H1 (cell line): ENCODE data around the gene MIF4GD. TPM values are rescaled to one million over a fixed set of nuclear protein-coding genes. Genes with fewer than 3 reads are reported as not detected.

ENCODE experiments used
- CTCF ChIA-PET: fragments of 300-600 bp; sonication (Branson Sonifier 250); formaldehyde crosslinking; loops from one replicate; lab custom pipeline; 2021; ENCODE audit not compliant: partially characterized antibody; lab: Charles Lee
- POLR2A ChIA-PET: fragments of 300-600 bp; sonication (Branson Sonifier 250); formaldehyde crosslinking; loops from one replicate; lab custom pipeline; 2021; ENCODE audit warnings: inconsistent platforms; ENCODE audit not compliant: partially characterized antibody; lab: Charles Lee
- DNase-seq, 2 experiments: peaks; one replicate each; pipeline versions ENCODE4 v3.0.0 to v3.0.0-alpha.2; 2010 to 2022; ENCODE audit warnings: low spot score in 2 of 2, low read depth in 1 of 2, mixed read lengths in 1 of 2
- FAIRE-seq: peaks from 2 replicates; lab custom pipeline; 2011; peaks lifted over from hg19 to GRCh38; lab: Jason Lieb, UNC
- H2AFZ ChIP-seq: 2 replicates; pipeline ENCODE4 v1.8.1; 2012; ENCODE audit warnings: low read length, inconsistent platforms
- H2AK5ac ChIP-seq: 2 replicates; pipeline ENCODE4 v1.6.1; 2013; ENCODE audit warnings: low read depth, low read length
- H2BK120ac ChIP-seq: replicated peaks from 2 replicates; pipeline ENCODE3; 2013; ENCODE audit warnings: low read depth, low read length, inconsistent platforms
- H2BK12ac ChIP-seq: 2 replicates; pipeline ENCODE4 v1.6.1; 2013; ENCODE audit warnings: low read depth, low read length
- H2BK15ac ChIP-seq: 2 replicates; pipeline ENCODE4 v1.6.1; 2013; ENCODE audit warnings: low read length
- H2BK20ac ChIP-seq: 2 replicates; pipeline ENCODE4 v1.6.1; 2013; ENCODE audit warnings: low read length
- H2BK5ac ChIP-seq: 2 replicates; pipeline ENCODE4 v1.6.1; 2013; ENCODE audit warnings: low read depth, low read length
- H3K14ac ChIP-seq: 2 replicates; pipeline ENCODE4 v1.6.1; 2013; ENCODE audit warnings: inconsistent platforms; ENCODE audit not compliant: insufficient read length
- H3K18ac ChIP-seq: 2 replicates; pipeline ENCODE4 v1.6.1; 2013; ENCODE audit warnings: low read length; ENCODE audit errors: extremely low read depth
- H3K23ac ChIP-seq: 2 replicates; pipeline ENCODE4 v1.6.1; 2013; ENCODE audit warnings: inconsistent platforms; ENCODE audit not compliant: insufficient read length
- H3K23me2 ChIP-seq: 2 replicates; pipeline ENCODE4 v1.6.1; 2013; ENCODE audit warnings: low read depth, low read length
- H3K27ac ChIP-seq: 2 replicates; pipeline ENCODE4 v1.6.1; 2011; ENCODE audit warnings: low read depth, low read length, inconsistent platforms
- H3K27me3 ChIP-seq, 4 experiments: replicated peaks in 1 of 4; 1 replicate in 1 of 4; 2 replicates in 3 of 4; pipeline versions ENCODE4 v1.6.1 to v1.8.1; 2011 to 2013; ENCODE audit warnings: low read length in 3 of 4, mild to moderate bottlenecking in 3 of 4, inconsistent platforms in 2 of 4, mixed read lengths in 2 of 4, moderate library complexity in 1 of 4; ENCODE audit not compliant: control insufficient read depth in 3 of 4, insufficient read depth in 3 of 4; ENCODE audit errors: extremely low read depth in 1 of 4
- H3K36me3 ChIP-seq, 4 experiments: 2 replicates each; pipeline versions ENCODE4 v1.6.1 to v1.8.1; 2011 to 2013; ENCODE audit warnings: mild to moderate bottlenecking in 4 of 4, low read length in 3 of 4, moderate library complexity in 2 of 4, control low read depth in 1 of 4, inconsistent platforms in 1 of 4; ENCODE audit not compliant: insufficient read depth in 4 of 4, control insufficient read depth in 2 of 4
- H3K4ac ChIP-seq: replicated peaks from 2 replicates; pipeline ENCODE3; 2013; ENCODE audit warnings: low read length, low read depth, mixed read lengths, inconsistent platforms; ENCODE audit not compliant: insufficient read length
- H3K4me1 ChIP-seq, 4 experiments: replicated peaks in 1 of 4; 1 replicate in 1 of 4; 2 replicates in 3 of 4; pipeline versions ENCODE4 v1.6.1 to v1.8.1; 2011 to 2013; ENCODE audit warnings: low read length in 3 of 4, inconsistent platforms in 2 of 4, mixed read lengths in 1 of 4; ENCODE audit not compliant: insufficient read depth in 4 of 4, control insufficient read depth in 3 of 4
- H3K4me2 ChIP-seq, 2 experiments: 2 replicates each; pipeline versions ENCODE4 v1.6.1 to v1.8.1; 2011 to 2013; ENCODE audit warnings: low read depth in 2 of 2, low read length in 2 of 2, control low read depth in 1 of 2, inconsistent platforms in 1 of 2, mild to moderate bottlenecking in 1 of 2; ENCODE audit not compliant: insufficient read depth in 1 of 2
- H3K4me3 ChIP-seq, 4 experiments: fragments of 200-600, 300-600 bp in 1 of 4; sonication (generic), shearing (Covaris generic), sonication (Bioruptor Twin) in 1 of 4; 2 replicates each; pipeline versions ENCODE4 v1.5.1 to v1.8.1; 2011 to 2016; ENCODE audit warnings: low read length in 4 of 4, low read depth in 3 of 4, control low read depth in 2 of 4, inconsistent platforms in 2 of 4, mild to moderate bottlenecking in 2 of 4, mixed read lengths in 1 of 4, moderate library complexity in 1 of 4; ENCODE audit not compliant: insufficient read depth in 2 of 4; ENCODE audit errors: extremely low read depth in 1 of 4
- H3K56ac ChIP-seq: replicated peaks from 2 replicates; pipeline ENCODE3; 2013; ENCODE audit warnings: low read depth, mild to moderate bottlenecking, mixed read lengths, low read length, inconsistent platforms; ENCODE audit not compliant: insufficient read length
- H3K79me1 ChIP-seq: 2 replicates; pipeline ENCODE4 v1.6.1; 2013; ENCODE audit warnings: low read depth, low read length, control low read depth
- H3K79me2 ChIP-seq, 2 experiments: 2 replicates each; pipeline versions ENCODE4 v1.6.1 to v1.8.1; 2012 to 2013; ENCODE audit warnings: low read length in 2 of 2, mild to moderate bottlenecking in 2 of 2, inconsistent platforms in 1 of 2; ENCODE audit not compliant: insufficient read depth in 2 of 2, control insufficient read depth in 1 of 2
- H3K9ac ChIP-seq, 4 experiments: replicated peaks in 1 of 4; 1 replicate in 1 of 4; 2 replicates in 3 of 4; pipeline versions ENCODE4 v1.6.1 to v1.8.1; 2011 to 2013; ENCODE audit warnings: low read depth in 3 of 4, low read length in 3 of 4, control low read depth in 2 of 4, mild to moderate bottlenecking in 2 of 4, moderate library complexity in 2 of 4, inconsistent platforms in 1 of 4; ENCODE audit errors: extremely low read depth in 1 of 4
- H3K9me3 ChIP-seq, 2 experiments: 2 replicates each; pipeline versions ENCODE4 v1.6.1 to v1.8.1; 2012 to 2013; ENCODE audit warnings: mild to moderate bottlenecking in 2 of 2, moderate library complexity in 2 of 2, control low read depth in 1 of 2, inconsistent platforms in 1 of 2, low read depth in 1 of 2, low read length in 1 of 2, mixed read lengths in 1 of 2; ENCODE audit not compliant: insufficient read depth in 2 of 2
- H4K20me1 ChIP-seq, 2 experiments: replicated peaks in 1 of 2; 2 replicates each; pipeline versions ENCODE3 to v1.8.1; 2011 to 2013; ENCODE audit warnings: inconsistent platforms in 2 of 2, low read length in 2 of 2, mild to moderate bottlenecking in 1 of 2; ENCODE audit not compliant: insufficient read depth in 2 of 2, control insufficient read depth in 1 of 2
- H4K5ac ChIP-seq: 2 replicates; pipeline ENCODE4 v1.6.1; 2013; ENCODE audit warnings: low read length, low read depth, mixed read lengths, inconsistent platforms; ENCODE audit not compliant: insufficient read length
- H4K8ac ChIP-seq: 2 replicates; pipeline ENCODE4 v1.8.0; 2013; ENCODE audit warnings: mild to moderate bottlenecking, moderate library complexity, low read length, inconsistent platforms; ENCODE audit not compliant: insufficient read depth; ENCODE audit errors: extremely low read depth
- H4K91ac ChIP-seq: replicated peaks from 2 replicates; pipeline ENCODE3; 2013; ENCODE audit warnings: low read length, mixed read lengths, inconsistent platforms; ENCODE audit not compliant: insufficient read length
- MAX ChIP-seq: IDR thresholded peaks from 2 replicates; pipeline ENCODE4 v1.6.1; 2012; ENCODE audit warnings: inconsistent platforms
- POLR2AphosphoS5 ChIP-seq: IDR thresholded peaks from 2 replicates; pipeline ENCODE4 v1.6.1; 2011; ENCODE audit warnings: low read depth, low read length
- SRF ChIP-seq: IDR thresholded peaks from 2 replicates; pipeline ENCODE4 v1.6.1; 2011; ENCODE audit warnings: mild to moderate bottlenecking, low read depth, low read length, moderate library complexity
- WGBS, 2 experiments: shearing (Covaris generic) in 1 of 2; methylation state at CpG; one replicate each; pipeline versions ENCODE4 v1.1.6 to v1.1.7; 2013 to 2015; ENCODE audit warnings: low lambda C conversion rate in 2 of 2, mixed read lengths in 2 of 2, inconsistent platforms in 1 of 2, low coverage in 1 of 2, missing lambda C conversion rate in 1 of 2; ENCODE audit not compliant: insufficient replicate concordance in 2 of 2, insufficient coverage in 1 of 2, insufficient read length in 1 of 2; ENCODE audit errors: extremely low coverage in 1 of 2, missing lambda C conversion rate in 1 of 2; 5-methylcytosine and 5-hydroxymethylcytosine counted together
- polyA plus RNA-seq, 7 experiments: library from polyadenylated mRNA; depleted of rRNA in 3 of 7; stranded (reverse) in 5 of 7; unstranded in 2 of 7; fragments of >200 nt in 5 of 7; fragments of 200-250 nt in 2 of 7; gene quantifications; 1 replicate in 5 of 7; 2 replicates in 1 of 7; 4 replicates in 1 of 7; pipeline versions ENCODE4 v1.2.1 to v1.2.3, GENCODE V29; 2011 to 2013; ENCODE audit warnings: missing spikeins in 2 of 7, mixed read lengths in 2 of 7
- total RNA-seq: library from RNA; stranded (reverse); fragmentation: NEBNext Ultra II Directional; extraction: Animal tissue kit (Norgen Biotek cat#: 25700); gene quantifications from 2 replicates; pipeline ENCODE4 v1.2.1, GENCODE V29; 2021
- TF ChIP-seq, protein P1 (sequence below), 3 experiments: IDR thresholded peaks; 1 replicate in 2 of 3; 2 replicates in 1 of 3; pipeline versions ENCODE4 v1.5.1 to v1.6.1; 2011; ENCODE audit warnings: low read length in 3 of 3, mild to moderate bottlenecking in 3 of 3, inconsistent platforms in 2 of 3, low read depth in 1 of 3, moderate library complexity in 1 of 3; ENCODE audit not compliant: insufficient read depth in 1 of 3; ENCODE audit errors: control extremely low read depth in 1 of 3

Gene MIF4GD
- total and polyA plus RNA-seq, 2 of the 8 experiments (the other 6 are each of a cell fraction or from before 2014, with no cell fraction given) = 16.1 to 51.1 TPM

GRCh38 chr17:75267411-75268232 lies 3.4 kb downstream of the MIF4GD start:
- H3K4me1 ChIP-seq = peaks cover 0 to 9% (median 8%) of the 10 kb centered on the region in 4 experiments; a peak in 4 of 7 replicates
- no peaks in the 10 kb centered on the region for H3K27me3 ChIP-seq
- no peak overlapping the region for H3K27ac ChIP-seq
- H3K79me1 ChIP-seq = no peaks in the 10 kb centered on the region
- peak overlapping the region; percentile 18; the same call in 1 of the 2 replicates for H2BK5ac ChIP-seq
- no peak overlapping the region for H3K4me3 ChIP-seq
- H3K18ac ChIP-seq = no peak overlapping the region
- no peak overlapping the region for H3K23ac ChIP-seq
- H3K36me3 ChIP-seq = peaks cover 12 to 34% (median 25%) of the 10 kb centered on the region in 4 experiments
- peak overlapping the region in 1 of 4 experiments; percentile 30; a peak in 2 of 7 replicates for H3K9ac ChIP-seq
- peaks cover 15% of the 10 kb centered on the region for H3K23me2 ChIP-seq
- H2AK5ac ChIP-seq = 0 out of 2 replicates have a peak overlapping the region, but pooled peaks have one; percentile 1
- peaks cover 0 to 5% of the 10 kb centered on the region in 2 experiments; a peak in 2 of 4 replicates for H3K79me2 ChIP-seq
- WGBS, 2 experiments = 58% methylated on average over 14 of the region's 14 CpGs; no CpG with 5 or more reads in 1 of the 2 experiments
- no peak overlapping the region for H4K5ac ChIP-seq
- POLR2A ChIA-PET = interaction anchor here (0.6 to 6.7 kb wide), 18 partner anchors 11 to 486 kb away, joined by 3 to 53 read pairs (median 4); partner anchors contain the start of genes GRB2, JPT1, NUP85 and SLC25A19
- no peak overlapping the region for H2BK120ac ChIP-seq
- no peak overlapping the region for H4K8ac ChIP-seq
- no peak overlapping the region for H3K56ac ChIP-seq
- DNase-seq (peak; percentile 67 to 76), FAIRE-seq (no peak)
- H2AFZ ChIP-seq = no peak overlapping the region
- no peak overlapping the region for H3K4ac ChIP-seq
- CTCF ChIA-PET = interaction anchor here (0.6 to 21.2 kb wide), 20 partner anchors 7 to 1810 kb away, joined by 3 to 369 read pairs (median 4); partner anchors contain the start of genes GGA3, GRB2 and MRPS7
- H3K9me3 ChIP-seq = no peaks in the 10 kb centered on the region
- no peak overlapping the region for H2BK20ac ChIP-seq
- no peak overlapping the region for H2BK15ac ChIP-seq
- peaks cover 2 to 7% of the 10 kb centered on the region in 2 experiments for H4K20me1 ChIP-seq
- peak overlapping the region in 1 of 2 experiments; percentile 32; a peak in 1 of 4 replicates for H3K4me2 ChIP-seq
- no peak overlapping the region for H2BK12ac ChIP-seq
- H3K14ac ChIP-seq = no peak overlapping the region
- H4K91ac ChIP-seq = no peak overlapping the region
- TF ChIP-seq, protein P1, sequence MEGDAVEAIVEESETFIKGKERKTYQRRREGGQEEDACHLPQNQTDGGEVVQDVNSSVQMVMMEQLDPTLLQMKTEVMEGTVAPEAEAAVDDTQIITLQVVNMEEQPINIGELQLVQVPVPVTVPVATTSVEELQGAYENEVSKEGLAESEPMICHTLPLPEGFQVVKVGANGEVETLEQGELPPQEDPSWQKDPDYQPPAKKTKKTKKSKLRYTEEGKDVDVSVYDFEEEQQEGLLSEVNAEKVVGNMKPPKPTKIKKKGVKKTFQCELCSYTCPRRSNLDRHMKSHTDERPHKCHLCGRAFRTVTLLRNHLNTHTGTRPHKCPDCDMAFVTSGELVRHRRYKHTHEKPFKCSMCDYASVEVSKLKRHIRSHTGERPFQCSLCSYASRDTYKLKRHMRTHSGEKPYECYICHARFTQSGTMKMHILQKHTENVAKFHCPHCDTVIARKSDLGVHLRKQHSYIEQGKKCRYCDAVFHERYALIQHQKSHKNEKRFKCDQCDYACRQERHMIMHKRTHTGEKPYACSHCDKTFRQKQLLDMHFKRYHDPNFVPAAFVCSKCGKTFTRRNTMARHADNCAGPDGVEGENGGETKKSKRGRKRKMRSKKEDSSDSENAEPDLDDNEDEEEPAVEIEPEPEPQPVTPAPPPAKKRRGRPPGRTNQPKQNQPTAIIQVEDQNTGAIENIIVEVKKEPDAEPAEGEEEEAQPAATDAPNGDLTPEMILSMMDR (IDR thresholded peaks at IDR 0.05; ENCODE audit: control extremely low read depth in 1 of 3, insufficient read depth in 1 of 3, low read depth in 1 of 3, low read length in 3 of 3) = peak; percentile 65 to 76 (median 67)
- TF ChIP-seq SRF = no peak
- peak; percentile 62; the same call in 1 of the 2 replicates for TF ChIP-seq POLR2AphosphoS5
- TF ChIP-seq MAX = 0 out of 2 replicates have a peak, but pooled peaks have one; percentile 56
